Activated CD8-positive, alpha-beta memory T cell treated with anti-CD3 and anti-CD28 coated beads, Interleukin-2, amount 50 U/mL, for 24 hours (primary cell): ENCODE measurements around the gene ADGRB3.
"Not testable (repeated sequence)": the region's sequence is repeated elsewhere in the genome, so short reads cannot be mapped to it uniquely, and the experiment has no call there.

ENCODE experiments used
- DNase-seq: peaks from one replicate; pipeline ENCODE4 v3.0.0-alpha.2; 2020; ENCODE audit errors: extremely low read depth

Gene ADGRB3

GRCh38 chr6:69422020-69422419 is 786.9 kb downstream of the ADGRB3 start:
- DNase-seq: no peak

GRCh38 chr6:69422475-69422874 is 787.4 kb downstream of the ADGRB3 start:
- DNase-seq: no peak

GRCh38 chr6:69423785-69424184 is 788.7 kb downstream of the ADGRB3 start:
- no peak for DNase-seq

GRCh38 chr6:69424581-69424980 is 789.5 kb downstream of the ADGRB3 start:
- DNase-seq: no peak

- DNase-seq: no peak
These were observed 792.8 kb downstream of the ADGRB3 start for GRCh38 chr6:69427882-69428281.

- not testable (repeated sequence) for DNase-seq
These were observed 797.1 kb downstream of the ADGRB3 start for GRCh38 chr6:69432168-69432567.

GRCh38 chr6:69433116-69433515 is 798.0 kb downstream of the ADGRB3 start:
- not testable (repeated sequence) for DNase-seq

- no peak for DNase-seq
These were observed 803.0 kb downstream of the ADGRB3 start for GRCh38 chr6:69438113-69438512.
